Pancreas (tissue), 10 donors: ENCODE measurements around the gene RNASEL. TPM values are rescaled to one million over a fixed set of nuclear protein-coding genes. Genes with fewer than 3 reads are reported as not detected.

Experiments used
- ATAC-seq, 4 donors: fragments of 200-7000 bp; cut with Tn5 transposase; one replicate each; pipeline versions ENCODE4 v1.8.0 to v1.9.1; 2020; ENCODE audit warnings: mild to moderate bottlenecking in 4 of 4, moderate library complexity in 4 of 4
- DNase-seq, 6 donors: peaks; one replicate each; pipeline ENCODE4 v3.0.0-alpha.2; 2020
- FAIRE-seq: peaks from 2 replicates; lab custom pipeline; 2012; peaks lifted over from hg19 to GRCh38; lab: Jason Lieb, UNC
- H3K27ac ChIP-seq, 4 donors: fragments of 200-600 bp; sonication (generic); 1 replicate in 3 of 4; 2 replicates in 1 of 4; pipeline versions ENCODE4 v1.5.0 to v1.8.0; 2020
- H3K27me3 ChIP-seq, 4 donors: fragments of 200-600 bp; one replicate each; pipeline ENCODE4 v1.8.0; 2021
- H3K36me3 ChIP-seq, 3 donors: fragments of 200-600 bp; sonication (generic) in 1 of 3; one replicate each; pipeline versions ENCODE4 v1.5.0 to v1.8.0; 2020 to 2021
- H3K4me1 ChIP-seq, 3 donors: fragments of 200-600 bp; one replicate each; pipeline ENCODE4 v1.8.0; 2021
- H3K4me3 ChIP-seq, 4 donors: fragments of 200-600 bp; sonication (generic) in 2 of 4; one replicate each; pipeline versions ENCODE4 v1.5.0 to v1.8.0; 2020 to 2021
- H3K9me3 ChIP-seq, 4 donors: fragments of 200-600 bp; one replicate each; pipeline ENCODE4 v1.8.0; 2021
- WGBS, 2 donors: extraction: QIAGEN DNeasy Blood & Tissue Kit; methylation state at CpG; one replicate each; pipeline ENCODE4 v1.1.7; 2013; 5-methylcytosine and 5-hydroxymethylcytosine counted together
- intact Hi-C, 3 donors: fragments of 100-400 bp; cut with DNase I; formaldehyde crosslinking; loops; one replicate each; pipeline versions ENCODE4 v1.11.1 to v1.14.2; 2022
- polyA plus RNA-seq, 2 donors: library from polyadenylated mRNA; stranded (reverse); fragments of 200-250 nt; gene quantifications; one replicate each; pipeline ENCODE4 v1.2.3, GENCODE V29; 2013
- total RNA-seq, 6 donors: library from RNA; stranded (reverse); fragmentation: NEBNext Ultra II Directional in 4 of 6; extraction: Animal tissue kit (Norgen Biotek cat#: 25700) in 4 of 6; gene quantifications; one replicate each; pipeline versions ENCODE4 v1.2.1 to v1.2.4, GENCODE V29; 2021 to 2023
- TF ChIP-seq, protein P1 (sequence below), 4 donors: fragments of 200-600 bp; sonication (generic) in 3 of 4; IDR thresholded peaks; one replicate each; pipeline versions ENCODE4 v1.5.0 to v1.8.0; 2021; ENCODE audit warnings: antibody characterized with exemption in 4 of 4
- donor health status: healthy with polysubstance abuse.
- donor health status: DM: no; HTN: no; CAD: no; lungs with moderate emphysema.
- donor health status: DM: no; HTN: no; CAD: no.
- donor health status: control.
- donor health status: control.
- donor health status: Bipolar disorder and iron deficiency.
- donor health status: DM: yes; HTN: yes; CAD: no.
- donor health status: DM: no; HTN: no; CAD: no.
- donor health status: DM: no; HTN: no; CAD: no.
- donor health status: DM: yes; HTN: yes; CAD: no.

RNASEL gene
- total and polyA plus RNA-seq, 8 donors = 1.1 to 7.0 (median 2.7) TPM

DNA sequence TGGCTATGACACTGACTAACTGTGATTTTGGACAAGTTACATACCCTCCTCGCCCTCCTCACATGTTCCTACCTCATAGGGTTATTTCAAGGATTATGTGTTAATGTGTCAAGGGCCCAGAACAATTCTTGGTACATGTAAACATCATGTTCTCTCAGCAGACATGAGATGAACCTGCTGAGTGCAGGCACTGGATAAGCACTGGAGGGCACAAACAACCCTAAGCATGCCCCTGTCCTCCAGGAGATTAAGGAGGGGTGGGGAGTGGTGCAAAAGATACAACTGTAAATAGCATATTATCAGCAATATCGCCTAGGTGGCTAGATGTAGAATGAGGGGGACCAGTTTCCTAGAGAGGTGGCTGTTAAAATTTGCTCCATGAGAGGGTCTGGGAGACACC, 32.9 kb upstream of the RNASEL start:
- DNase-seq (no peak), FAIRE-seq (no peak), ATAC-seq (no peak)
- Histone ChIP-seq H3K4me3 (no peak overlapping the region), H3K36me3 (no peaks in the 10 kb centered on the region), H3K27me3 (no peaks in the 10 kb centered on the region), H3K27ac (no peak overlapping the region), H3K9me3 (no peaks in the 10 kb centered on the region), H3K4me1 (no peaks in the 10 kb centered on the region)
- intact Hi-C loops = no loop called here
- 82 to 85% methylated on average over 2 of the region's 2 CpGs for WGBS, 2 donors
- TF ChIP-seq, protein P1, sequence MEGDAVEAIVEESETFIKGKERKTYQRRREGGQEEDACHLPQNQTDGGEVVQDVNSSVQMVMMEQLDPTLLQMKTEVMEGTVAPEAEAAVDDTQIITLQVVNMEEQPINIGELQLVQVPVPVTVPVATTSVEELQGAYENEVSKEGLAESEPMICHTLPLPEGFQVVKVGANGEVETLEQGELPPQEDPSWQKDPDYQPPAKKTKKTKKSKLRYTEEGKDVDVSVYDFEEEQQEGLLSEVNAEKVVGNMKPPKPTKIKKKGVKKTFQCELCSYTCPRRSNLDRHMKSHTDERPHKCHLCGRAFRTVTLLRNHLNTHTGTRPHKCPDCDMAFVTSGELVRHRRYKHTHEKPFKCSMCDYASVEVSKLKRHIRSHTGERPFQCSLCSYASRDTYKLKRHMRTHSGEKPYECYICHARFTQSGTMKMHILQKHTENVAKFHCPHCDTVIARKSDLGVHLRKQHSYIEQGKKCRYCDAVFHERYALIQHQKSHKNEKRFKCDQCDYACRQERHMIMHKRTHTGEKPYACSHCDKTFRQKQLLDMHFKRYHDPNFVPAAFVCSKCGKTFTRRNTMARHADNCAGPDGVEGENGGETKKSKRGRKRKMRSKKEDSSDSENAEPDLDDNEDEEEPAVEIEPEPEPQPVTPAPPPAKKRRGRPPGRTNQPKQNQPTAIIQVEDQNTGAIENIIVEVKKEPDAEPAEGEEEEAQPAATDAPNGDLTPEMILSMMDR (IDR thresholded peaks at IDR 0.05) = no peak

DNA sequence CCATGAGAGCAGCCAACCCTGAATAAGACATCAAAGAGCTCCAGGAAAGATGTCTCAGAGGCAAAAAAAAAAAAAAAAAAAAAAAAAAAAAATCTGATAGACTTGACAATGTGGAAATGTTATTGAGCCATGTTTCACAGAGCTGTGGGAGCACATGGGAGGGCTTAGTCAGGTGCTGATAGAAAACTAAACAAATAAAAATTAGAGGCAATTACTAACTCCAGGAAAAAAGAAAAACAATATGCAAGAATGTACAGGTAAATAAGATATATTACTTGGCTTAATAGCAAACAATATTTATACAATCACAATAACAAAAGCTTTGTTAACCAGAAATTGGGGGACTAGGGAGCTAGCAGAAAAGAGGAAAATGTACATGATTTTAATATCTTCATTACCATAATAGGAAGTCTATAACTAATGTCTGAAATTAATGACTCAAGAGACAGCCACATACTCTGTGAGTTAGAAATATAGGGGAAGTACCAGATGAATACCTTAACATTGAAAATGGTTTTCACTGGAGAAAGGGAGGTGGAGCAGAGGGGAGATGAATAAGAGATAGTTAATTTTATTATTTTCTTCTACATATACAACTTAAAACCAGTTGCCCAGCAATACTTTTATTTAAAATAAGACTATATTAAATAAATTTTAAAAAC, 32.0 kb upstream of the RNASEL start:
- FAIRE-seq = no peak
- Histone ChIP-seq H3K36me3 (no peaks in the 10 kb centered on the region), H3K4me1 (peaks cover under 1 to 6% (median under 1%) of the 10 kb centered on the region in 3 donors), H3K9me3 (no peaks in the 10 kb centered on the region), H3K4me3 (no peak overlapping the region), H3K27me3 (no peaks in the 10 kb centered on the region), H3K27ac (no peak overlapping the region)
- intact Hi-C loops = no loop called here
- ATAC-seq = no peak
- TF ChIP-seq, protein P1 (IDR thresholded peaks at IDR 0.05) = no peak
- DNase-seq = no peak

DNA sequence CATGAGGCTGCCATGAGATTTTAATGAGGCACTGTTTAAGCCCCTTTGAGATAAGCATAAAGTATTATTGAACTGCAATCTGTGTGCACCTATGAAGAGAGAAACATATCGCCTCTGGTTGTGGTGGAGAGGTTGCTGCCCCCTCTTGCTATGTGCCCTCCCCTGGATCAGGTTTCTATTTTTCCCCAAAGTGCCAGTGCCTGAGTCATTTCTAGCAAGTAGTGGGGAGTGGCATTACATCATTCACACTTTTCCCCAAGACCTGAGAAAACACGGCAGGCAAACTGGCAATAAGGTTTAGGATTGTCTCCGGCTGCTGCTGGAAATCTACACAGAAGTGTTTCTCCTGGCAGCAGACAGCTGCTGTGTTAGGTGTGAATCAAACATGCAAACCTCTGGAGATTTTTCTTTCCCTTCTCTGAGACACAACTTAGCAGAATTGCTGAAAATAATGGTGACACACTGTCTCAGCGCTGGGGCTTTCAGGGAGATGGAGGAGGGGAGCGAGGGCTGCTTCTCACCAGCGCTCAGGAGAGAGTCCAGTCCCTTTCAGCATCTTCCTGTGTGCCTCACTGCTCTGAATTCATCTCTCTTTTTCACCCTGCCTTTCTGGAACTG, 28.8 kb upstream of the RNASEL start:
- FAIRE-seq (no peak), ATAC-seq (no peak), DNase-seq (no peak)
- Histone ChIP-seq H3K4me3 (no peak overlapping the region), H3K9me3 (no peaks in the 10 kb centered on the region), H3K27me3 (peaks cover 0 to 13% (median 0%) of the 10 kb centered on the region in 4 donors), H3K27ac (no peak overlapping the region), H3K4me1 (peaks cover 3 to 6% (median 5%) of the 10 kb centered on the region in 3 donors), H3K36me3 (no peaks in the 10 kb centered on the region)
- TF ChIP-seq, protein P1 (IDR thresholded peaks at IDR 0.05) = no peak
- intact Hi-C loops = no loop called here
- WGBS, 2 donors = 67 to 68% methylated on average over 6 of the region's 6 CpGs

DNA sequence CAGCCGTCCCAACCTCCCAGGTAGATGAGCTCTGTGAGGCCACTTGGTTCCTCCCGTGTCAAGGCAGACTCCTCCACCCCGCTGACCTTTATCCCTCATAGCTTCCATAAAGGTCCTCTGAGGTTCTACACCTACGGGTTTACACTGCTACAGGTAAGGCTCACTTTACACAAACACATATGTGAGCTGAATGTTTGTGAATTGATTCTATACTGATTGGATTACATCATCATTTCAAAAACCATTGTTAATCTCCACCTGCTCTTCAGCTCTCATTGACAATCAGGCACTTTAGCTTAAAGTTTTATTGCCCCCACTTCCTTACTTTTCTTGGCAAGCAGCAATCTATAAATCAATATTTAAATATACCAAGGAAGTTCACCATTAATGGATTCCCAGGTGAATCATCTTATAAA, 28.0 kb upstream of the RNASEL start:
- TF ChIP-seq, protein P1 (IDR thresholded peaks at IDR 0.05) = no peak
- WGBS, 2 donors = 48 to 57% methylated on average over 4 of the region's 4 CpGs
- Histone ChIP-seq H3K27me3 (peaks cover 0 to 13% (median 0%) of the 10 kb centered on the region in 4 donors), H3K4me3 (no peak overlapping the region), H3K27ac (no peak overlapping the region), H3K4me1 (peaks cover 3 to 6% (median 5%) of the 10 kb centered on the region in 3 donors), H3K36me3 (no peaks in the 10 kb centered on the region), H3K9me3 (no peaks in the 10 kb centered on the region)
- intact Hi-C loops = no loop called here
- ATAC-seq = no peak
- FAIRE-seq = no peak
- DNase-seq = no peak
